Testis (tissue), 3 donors: Measurements from ENCODE around the gene KIF2A. TPM values are rescaled to one million over a fixed set of nuclear protein-coding genes. Genes with fewer than 3 reads are reported as not detected.

Experiments
- DNase-seq: peaks from one replicate; pipeline ENCODE4 v3.0.0-alpha.2; 2019
- H3K27ac ChIP-seq, 2 donors: fragments of 200-600 bp; sonication (generic); one replicate each; pipeline ENCODE4 v1.5.1; 2019
- H3K27me3 ChIP-seq: fragments of 200-600 bp; sonication (generic); one replicate; pipeline ENCODE4 v1.5.1; 2019
- H3K36me3 ChIP-seq: fragments of 200-600 bp; sonication (generic); one replicate; pipeline ENCODE4 v1.5.1; 2017; ENCODE audit warnings: low read depth; ENCODE audit errors: missing control alignments
- H3K4me1 ChIP-seq: fragments of 200-600 bp; sonication (generic); one replicate; pipeline ENCODE4 v1.5.1; 2019
- H3K4me3 ChIP-seq, 2 donors: fragments of 200-600 bp; sonication (generic); one replicate each; pipeline ENCODE4 v1.5.1; 2017 to 2019
- H3K9me3 ChIP-seq: fragments of 200-600 bp; sonication (generic); one replicate; pipeline ENCODE4 v1.5.1; 2017
- POLR2A ChIP-seq: fragments of 450-650 bp; IDR thresholded peaks from one replicate; pipeline ENCODE4 v1.6.1; 2017; ENCODE audit warnings: antibody characterized with exemption, mild to moderate bottlenecking, moderate library complexity
- WGBS, 2 donors: methylation state at CpG; one replicate each; pipeline ENCODE4 v1.1.5; 2018; 5-methylcytosine and 5-hydroxymethylcytosine counted together
- intact Hi-C: fragments of 100-400 bp; cut with DNase I; formaldehyde crosslinking; loops from one replicate; pipeline ENCODE4 v1.15.1; 2023; ENCODE audit warnings: low total_unique reads
- polyA plus RNA-seq: library from polyadenylated mRNA; stranded (reverse); fragments of 350-450 nt; fragmentation: Illumina TruSeq; extraction: RNeasy Lipid Tissue Mini Kit (QIAGEN cat#74804); gene quantifications from one replicate; pipeline ENCODE4 v1.2.3, GENCODE V29; 2014; ENCODE audit warnings: low read depth, low replicate concordance; ENCODE audit not compliant: insufficient read depth
- total RNA-seq, 2 donors: library from RNA; depleted of rRNA; stranded (reverse); fragments of >200 nt; gene quantifications; one replicate each; pipeline ENCODE4 v1.2.3, GENCODE V29; 2016
- TF ChIP-seq, protein P1 (sequence below), 3 experiments: fragments of 450-650 bp in 2 of 3; fragments of 200-600 bp in 1 of 3; sonication (generic) in 1 of 3; IDR thresholded peaks; one replicate each; pipeline ENCODE4 v1.5.1; 2016 to 2019; ENCODE audit warnings: antibody characterized with exemption in 3 of 3, mild to moderate bottlenecking in 2 of 3, moderate library complexity in 1 of 3

Gene KIF2A
- total and polyA plus RNA-seq, 3 donors from 2014 or later = 80.0 to 91.5 (median 86.5) TPM

DNA sequence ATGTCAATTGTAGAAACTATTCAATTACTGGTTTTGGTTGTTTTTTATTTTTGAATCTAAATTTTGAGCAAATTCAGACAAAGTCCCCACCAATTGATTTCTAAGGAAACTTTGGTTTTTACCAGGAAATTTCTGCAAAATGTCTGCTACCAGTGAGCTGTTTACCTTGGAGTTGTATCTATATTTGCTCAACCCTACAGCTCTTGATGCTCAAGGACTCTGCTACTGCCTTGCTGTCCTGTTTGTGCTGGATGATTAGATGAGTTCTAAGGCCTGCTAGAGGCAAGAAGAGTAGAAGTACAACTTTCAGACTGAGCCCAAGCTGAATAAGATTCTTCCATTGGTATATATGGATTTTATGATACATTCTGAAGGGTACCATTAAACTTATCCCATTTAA lies 42.6 kb upstream of the KIF2A start:
- Histone ChIP-seq H3K27me3 (no peaks in the 10 kb centered on the region), H3K27ac (no peak overlapping the region), H3K4me3 (no peak overlapping the region), H3K36me3 (no peaks in the 10 kb centered on the region), H3K4me1 (no peaks in the 10 kb centered on the region), H3K9me3 (no peaks in the 10 kb centered on the region)
- no peak for TF ChIP-seq POLR2A
- TF ChIP-seq, protein P1, sequence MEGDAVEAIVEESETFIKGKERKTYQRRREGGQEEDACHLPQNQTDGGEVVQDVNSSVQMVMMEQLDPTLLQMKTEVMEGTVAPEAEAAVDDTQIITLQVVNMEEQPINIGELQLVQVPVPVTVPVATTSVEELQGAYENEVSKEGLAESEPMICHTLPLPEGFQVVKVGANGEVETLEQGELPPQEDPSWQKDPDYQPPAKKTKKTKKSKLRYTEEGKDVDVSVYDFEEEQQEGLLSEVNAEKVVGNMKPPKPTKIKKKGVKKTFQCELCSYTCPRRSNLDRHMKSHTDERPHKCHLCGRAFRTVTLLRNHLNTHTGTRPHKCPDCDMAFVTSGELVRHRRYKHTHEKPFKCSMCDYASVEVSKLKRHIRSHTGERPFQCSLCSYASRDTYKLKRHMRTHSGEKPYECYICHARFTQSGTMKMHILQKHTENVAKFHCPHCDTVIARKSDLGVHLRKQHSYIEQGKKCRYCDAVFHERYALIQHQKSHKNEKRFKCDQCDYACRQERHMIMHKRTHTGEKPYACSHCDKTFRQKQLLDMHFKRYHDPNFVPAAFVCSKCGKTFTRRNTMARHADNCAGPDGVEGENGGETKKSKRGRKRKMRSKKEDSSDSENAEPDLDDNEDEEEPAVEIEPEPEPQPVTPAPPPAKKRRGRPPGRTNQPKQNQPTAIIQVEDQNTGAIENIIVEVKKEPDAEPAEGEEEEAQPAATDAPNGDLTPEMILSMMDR (IDR thresholded peaks at IDR 0.05) = no peak
- intact Hi-C loops = no loop called here
- no peak for DNase-seq

DNA sequence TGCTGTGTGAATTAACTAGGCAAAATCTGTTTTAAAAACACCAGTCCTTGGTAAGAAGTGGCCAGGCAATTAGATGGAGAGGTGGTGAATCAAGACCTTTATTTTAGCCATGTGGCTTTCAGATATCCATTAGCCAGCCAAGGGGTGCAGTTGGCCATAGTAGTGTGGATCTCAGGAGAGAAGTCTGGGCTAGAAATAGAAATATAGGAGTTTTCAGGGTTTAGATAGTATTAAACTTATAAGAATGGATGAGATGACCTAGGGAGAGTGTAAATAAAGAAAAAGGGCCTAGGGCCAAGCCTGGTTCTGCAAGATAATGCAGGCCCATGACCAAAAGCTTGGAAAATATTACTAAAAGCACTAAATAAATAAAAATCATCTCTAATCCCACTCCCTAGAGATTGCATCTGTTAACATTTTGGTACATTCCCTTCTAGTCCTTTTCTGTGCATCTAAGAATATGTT lies 40.3 kb upstream of the KIF2A start:
- intact Hi-C loops = no loop called here
- TF ChIP-seq POLR2A = no peak
- TF ChIP-seq, protein P1 (IDR thresholded peaks at IDR 0.05) = no peak
- no peaks in the 10 kb centered on the region for H3K9me3 ChIP-seq
- H3K36me3 ChIP-seq = no peaks in the 10 kb centered on the region
- no peaks in the 10 kb centered on the region for H3K4me1 ChIP-seq
- H3K27me3 ChIP-seq = no peaks in the 10 kb centered on the region
- no peak overlapping the region for H3K4me3 ChIP-seq
- H3K27ac ChIP-seq = no peak overlapping the region
- DNase-seq = no peak

GRCh38 chr5:62266573-62266972 lies 39.4 kb upstream of the KIF2A start:
- no peaks in the 10 kb centered on the region for H3K36me3 ChIP-seq
- no peak overlapping the region for H3K4me3 ChIP-seq
- H3K9me3 ChIP-seq = no peaks in the 10 kb centered on the region
- H3K4me1 ChIP-seq = no peaks in the 10 kb centered on the region
- intact Hi-C loops = no loop called here
- DNase-seq = no peak
- H3K27ac ChIP-seq = no peak overlapping the region
- no peaks in the 10 kb centered on the region for H3K27me3 ChIP-seq
- WGBS, 2 donors = 87 to 95% methylated on average over 4 of the region's 4 CpGs
- no peak for TF ChIP-seq POLR2A
- TF ChIP-seq, protein P1 (IDR thresholded peaks at IDR 0.05) = no peak

DNA sequence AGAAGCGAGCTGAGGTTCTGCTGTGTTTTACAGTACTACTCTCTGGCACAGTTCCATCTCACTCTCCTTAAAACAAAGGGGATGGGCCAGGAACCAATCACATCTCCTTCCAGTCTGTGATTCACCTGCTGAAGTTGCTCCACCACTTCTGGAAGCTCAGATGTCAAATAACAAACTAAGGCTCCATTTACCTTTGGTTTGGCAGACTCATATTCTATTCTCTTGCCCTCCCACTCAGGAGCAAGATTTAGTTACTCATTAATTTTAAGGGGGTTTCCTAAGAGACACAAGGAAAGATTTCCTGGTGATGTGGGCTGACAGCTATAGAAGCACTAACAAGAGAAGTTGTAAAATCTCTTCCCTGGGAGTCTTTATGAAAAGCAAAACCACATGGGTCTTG lies 37.8 kb upstream of the KIF2A start:
- TF ChIP-seq, protein P1 (IDR thresholded peaks at IDR 0.05) = no peak
- TF ChIP-seq POLR2A = no peak
- Histone ChIP-seq H3K36me3 (no peaks in the 10 kb centered on the region), H3K4me3 (no peak overlapping the region), H3K27me3 (no peaks in the 10 kb centered on the region), H3K4me1 (no peaks in the 10 kb centered on the region), H3K27ac (no peak overlapping the region), H3K9me3 (no peaks in the 10 kb centered on the region)
- WGBS, 2 donors = 81 to 91% methylated on average over 1 of the region's 1 CpG
- no peak for DNase-seq
- intact Hi-C loops = no loop called here

- Histone ChIP-seq H3K27me3 (no peaks in the 10 kb centered on the region), H3K4me3 (no peak overlapping the region), H3K4me1 (no peaks in the 10 kb centered on the region), H3K27ac (no peak overlapping the region), H3K9me3 (no peaks in the 10 kb centered on the region), H3K36me3 (no peaks in the 10 kb centered on the region)
- DNase-seq = no peak
- 63 to 67% methylated on average over 2 of the region's 2 CpGs for WGBS, 2 donors
- intact Hi-C loops = no loop called here
- no peak for TF ChIP-seq POLR2A
- TF ChIP-seq, protein P1 (IDR thresholded peaks at IDR 0.05) = no peak
These were observed 37.2 kb upstream of the KIF2A start for GRCh38 chr5:62268792-62269191.
